Omental fat pad (tissue), 4 donors: ENCODE results near the gene ZFYVE21. TPM values are rescaled to one million over a fixed set of nuclear protein-coding genes. Genes with fewer than 3 reads are reported as not detected.
A peak's percentile ranks its signal among the peaks of the same experiment; 100 is the strongest.

Source experiments
- ATAC-seq: fragments of 150-250 bp; one replicate; pipeline ENCODE4 v1.9.1; 2016; ENCODE audit warnings: mild to moderate bottlenecking, moderate library complexity; ENCODE audit not compliant: low FRiP score
- DNase-seq: peaks from one replicate; pipeline ENCODE4 v3.0.0-alpha.2; 2019; ENCODE audit warnings: low spot score
- total RNA-seq, 4 donors: library from RNA; depleted of rRNA; stranded (reverse); fragments of >200 nt; gene quantifications; one replicate each; pipeline ENCODE4 v1.1.0, GENCODE V29; 2016
- TF ChIP-seq, protein P1 (sequence below), 3 donors: fragments of 450-650 bp; IDR thresholded peaks; one replicate each; pipeline ENCODE4 v1.5.1; 2016 to 2017; ENCODE audit warnings: antibody characterized with exemption in 3 of 3, mild to moderate bottlenecking in 3 of 3, moderate library complexity in 2 of 3

Gene ZFYVE21
- total RNA-seq, 4 donors from 2014 or later: 66.1 to 145 (median 97.1) TPM

GRCh38 chr14:103676881-103677675, 38.5 kb upstream of the ZFYVE21 start:
- TF ChIP-seq, protein P1, sequence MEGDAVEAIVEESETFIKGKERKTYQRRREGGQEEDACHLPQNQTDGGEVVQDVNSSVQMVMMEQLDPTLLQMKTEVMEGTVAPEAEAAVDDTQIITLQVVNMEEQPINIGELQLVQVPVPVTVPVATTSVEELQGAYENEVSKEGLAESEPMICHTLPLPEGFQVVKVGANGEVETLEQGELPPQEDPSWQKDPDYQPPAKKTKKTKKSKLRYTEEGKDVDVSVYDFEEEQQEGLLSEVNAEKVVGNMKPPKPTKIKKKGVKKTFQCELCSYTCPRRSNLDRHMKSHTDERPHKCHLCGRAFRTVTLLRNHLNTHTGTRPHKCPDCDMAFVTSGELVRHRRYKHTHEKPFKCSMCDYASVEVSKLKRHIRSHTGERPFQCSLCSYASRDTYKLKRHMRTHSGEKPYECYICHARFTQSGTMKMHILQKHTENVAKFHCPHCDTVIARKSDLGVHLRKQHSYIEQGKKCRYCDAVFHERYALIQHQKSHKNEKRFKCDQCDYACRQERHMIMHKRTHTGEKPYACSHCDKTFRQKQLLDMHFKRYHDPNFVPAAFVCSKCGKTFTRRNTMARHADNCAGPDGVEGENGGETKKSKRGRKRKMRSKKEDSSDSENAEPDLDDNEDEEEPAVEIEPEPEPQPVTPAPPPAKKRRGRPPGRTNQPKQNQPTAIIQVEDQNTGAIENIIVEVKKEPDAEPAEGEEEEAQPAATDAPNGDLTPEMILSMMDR (IDR thresholded peaks at IDR 0.05): no peak
- ATAC-seq: no peak
- DNase-seq: no peak

DNA sequence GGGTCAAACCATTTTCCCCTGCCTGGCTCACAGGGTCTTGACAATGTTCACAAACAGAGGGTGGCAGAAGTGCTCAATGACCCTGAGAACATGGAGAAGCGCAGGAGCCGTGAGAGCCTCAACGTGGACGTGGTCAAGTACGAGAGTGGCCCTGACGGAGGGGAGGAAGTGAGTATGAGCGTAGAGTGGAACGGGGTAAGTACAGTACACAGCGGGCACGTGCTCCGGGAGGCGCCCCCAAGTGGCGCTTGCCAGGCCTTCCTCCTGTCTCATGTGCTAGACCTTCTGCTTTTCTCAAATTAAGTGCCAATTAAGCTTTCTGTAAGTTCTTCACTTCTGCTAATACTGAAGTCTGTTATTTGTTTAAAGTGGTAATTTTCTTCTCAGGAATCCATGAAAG, 36.3 kb upstream of the ZFYVE21 start:
- ATAC-seq: peak; percentile 38
- TF ChIP-seq, protein P1 (IDR thresholded peaks at IDR 0.05): no peak
- DNase-seq: no peak

DNA sequence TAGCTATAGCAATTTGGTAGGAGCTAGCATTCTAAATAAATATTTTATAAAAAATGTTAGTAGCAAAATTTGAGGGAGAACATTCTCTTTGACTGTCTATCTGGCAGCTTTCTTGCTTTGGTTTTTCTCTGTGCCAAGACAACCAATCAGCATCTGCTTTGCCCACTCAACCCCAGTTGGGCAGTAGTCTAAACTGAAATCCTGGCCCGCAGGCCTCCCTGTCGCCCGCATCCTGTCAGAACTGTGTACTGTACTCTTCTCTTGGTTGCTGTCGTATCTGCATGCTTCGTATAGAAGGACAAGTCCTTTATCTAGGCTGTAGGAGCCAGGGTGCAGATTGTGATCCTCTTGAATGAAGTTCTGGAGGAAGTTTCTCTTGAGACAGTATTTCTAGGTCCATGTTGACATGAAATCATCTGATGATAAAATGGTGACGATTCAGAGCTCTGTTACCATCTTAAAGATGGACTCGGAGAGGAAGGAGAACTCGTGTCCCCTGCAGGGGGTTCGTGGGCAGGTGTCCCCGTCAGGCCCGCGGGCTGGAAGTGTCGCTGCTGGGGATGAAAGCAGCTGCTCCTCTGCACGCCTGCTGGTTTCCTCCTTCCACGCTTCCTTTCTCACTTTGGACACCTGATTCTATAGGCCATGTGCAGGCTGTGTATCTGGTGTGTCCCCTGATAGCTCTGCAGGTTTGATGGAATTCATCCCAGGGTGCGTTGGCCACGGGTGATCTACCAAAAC, 34.9 kb upstream of the ZFYVE21 start:
- no peak for DNase-seq
- TF ChIP-seq, protein P1 (IDR thresholded peaks at IDR 0.05): no peak
- ATAC-seq: no peak

DNA sequence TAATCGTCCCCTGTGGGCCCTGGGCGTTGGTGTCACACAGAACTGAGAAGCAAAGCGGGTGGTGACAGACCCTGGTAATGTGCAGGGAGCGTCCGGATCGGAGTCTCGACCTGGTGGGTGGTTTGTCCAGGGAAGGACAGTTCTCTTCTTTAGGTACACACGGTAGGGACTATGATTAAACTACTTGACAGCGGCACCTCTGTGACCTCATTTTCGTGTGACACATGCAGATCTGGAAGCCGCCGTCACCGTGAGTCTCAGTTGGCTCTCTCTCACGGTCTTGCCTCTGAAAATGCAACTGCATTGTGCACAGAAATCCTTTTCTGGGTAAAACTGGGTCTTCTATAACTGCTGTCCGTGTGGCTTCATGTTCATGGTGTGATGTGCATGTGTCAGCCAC, 32.5 kb upstream of the ZFYVE21 start:
- TF ChIP-seq, protein P1 (IDR thresholded peaks at IDR 0.05): no peak
- DNase-seq (no peak), ATAC-seq (no peak)

DNA sequence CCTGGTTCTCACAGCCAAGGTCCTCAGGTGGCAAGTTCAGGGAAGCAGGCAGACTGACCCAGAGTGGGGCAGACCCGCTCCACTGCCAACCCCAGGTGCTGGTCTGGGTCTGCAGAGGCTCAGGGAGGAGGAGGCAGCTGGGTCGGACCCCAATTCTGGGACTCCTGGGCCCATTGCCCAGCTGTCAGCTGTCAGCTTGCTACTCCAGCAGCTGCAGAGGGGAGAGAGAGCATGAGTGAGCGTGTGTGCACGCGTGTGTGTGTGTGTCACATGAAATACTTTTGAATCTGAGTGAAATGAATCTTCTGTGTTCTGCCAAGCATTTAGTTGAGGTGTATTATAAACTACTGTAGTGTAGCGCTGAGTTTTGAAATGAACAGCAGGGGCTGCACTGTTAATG, 31.1 kb upstream of the ZFYVE21 start:
- no peak for DNase-seq

DNA sequence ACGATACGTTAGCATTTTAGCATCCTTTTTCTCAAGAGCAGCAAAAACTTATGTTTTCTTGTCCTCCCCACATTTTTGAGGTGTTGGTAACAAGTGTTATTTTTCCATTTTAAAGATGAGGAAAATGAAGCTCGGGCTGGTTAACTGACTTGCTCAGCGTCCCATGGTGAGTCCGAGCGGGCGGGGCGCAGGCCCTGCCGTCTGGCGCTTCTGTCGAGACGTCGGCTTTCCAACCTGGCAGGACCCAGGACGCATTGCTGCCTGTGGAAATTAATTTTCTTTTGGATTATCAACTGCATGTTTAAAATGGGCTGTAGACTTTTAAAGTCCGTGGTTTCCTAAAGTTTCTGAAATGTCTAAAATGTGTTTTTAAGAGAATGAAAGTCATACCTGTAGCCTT, 30.7 kb upstream of the ZFYVE21 start:
- DNase-seq: no peak
- no peak for ATAC-seq
- TF ChIP-seq, protein P1 (IDR thresholded peaks at IDR 0.05): no peak

More for the DNA sequence above, 31.1 kb upstream of the ZFYVE21 start:
- no peak for ATAC-seq
- TF ChIP-seq, protein P1 (IDR thresholded peaks at IDR 0.05): no peak
